ENCODE results near the gene EXOG. TPM values are rescaled to one million over a fixed set of nuclear protein-coding genes. Genes with fewer than 3 reads are reported as not detected.

Gene EXOG
- total RNA-seq, 1 experiment from 2014 or later = 12.5 TPM

DNA sequence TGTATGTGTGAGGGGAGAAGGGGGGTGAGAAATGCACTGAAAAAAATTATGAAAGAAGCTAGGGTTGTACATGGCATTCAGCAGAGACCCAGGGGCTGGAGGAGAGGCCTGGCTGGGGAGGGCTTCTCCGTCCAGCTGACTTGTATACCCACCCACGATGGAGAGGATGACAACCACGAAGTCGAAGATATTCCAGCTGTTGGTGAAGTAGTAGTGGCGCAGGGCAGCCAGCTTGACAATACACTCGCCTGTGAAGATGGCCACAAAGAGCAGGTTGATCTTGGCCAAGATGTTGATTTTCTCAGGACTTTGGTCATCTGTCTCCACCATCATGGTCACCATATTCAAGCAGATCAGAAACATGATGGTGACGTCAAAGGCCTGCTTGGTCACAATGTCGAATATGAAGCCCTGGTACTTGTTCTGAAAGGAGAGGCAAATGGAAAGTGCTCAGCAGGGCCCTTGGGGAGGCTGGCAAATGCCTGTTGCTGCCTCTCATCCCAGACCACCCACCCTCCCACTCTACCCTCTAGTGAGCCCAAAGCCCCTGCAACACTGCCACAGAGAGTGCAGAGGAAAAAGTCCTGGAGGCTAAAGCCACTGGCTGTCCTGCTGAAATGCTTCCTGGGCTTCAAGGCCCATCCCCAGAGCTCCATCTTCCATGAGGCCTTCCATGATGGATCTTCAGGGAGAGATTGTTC lies 58.1 kb downstream of the EXOG start:
- no peak overlapping the region for H3K4me3 ChIP-seq (ENCODE audit: low read depth in 2 of 2, low read length in 2 of 2)
- ATAC-seq (no peak), DNase-seq (ENCODE audit: low read depth, low spot score) (no peak)
- no peaks in the 10 kb centered on the region for H3K27me3 ChIP-seq (ENCODE audit: control insufficient read depth, insufficient read depth, low read length)
- BruUV-seq (replicated peaks) = no TSS peak
- H3K36me3 ChIP-seq (ENCODE audit: control insufficient read depth, insufficient read depth, low read length) = no peaks in the 10 kb centered on the region
- TF ChIP-seq, protein P1, sequence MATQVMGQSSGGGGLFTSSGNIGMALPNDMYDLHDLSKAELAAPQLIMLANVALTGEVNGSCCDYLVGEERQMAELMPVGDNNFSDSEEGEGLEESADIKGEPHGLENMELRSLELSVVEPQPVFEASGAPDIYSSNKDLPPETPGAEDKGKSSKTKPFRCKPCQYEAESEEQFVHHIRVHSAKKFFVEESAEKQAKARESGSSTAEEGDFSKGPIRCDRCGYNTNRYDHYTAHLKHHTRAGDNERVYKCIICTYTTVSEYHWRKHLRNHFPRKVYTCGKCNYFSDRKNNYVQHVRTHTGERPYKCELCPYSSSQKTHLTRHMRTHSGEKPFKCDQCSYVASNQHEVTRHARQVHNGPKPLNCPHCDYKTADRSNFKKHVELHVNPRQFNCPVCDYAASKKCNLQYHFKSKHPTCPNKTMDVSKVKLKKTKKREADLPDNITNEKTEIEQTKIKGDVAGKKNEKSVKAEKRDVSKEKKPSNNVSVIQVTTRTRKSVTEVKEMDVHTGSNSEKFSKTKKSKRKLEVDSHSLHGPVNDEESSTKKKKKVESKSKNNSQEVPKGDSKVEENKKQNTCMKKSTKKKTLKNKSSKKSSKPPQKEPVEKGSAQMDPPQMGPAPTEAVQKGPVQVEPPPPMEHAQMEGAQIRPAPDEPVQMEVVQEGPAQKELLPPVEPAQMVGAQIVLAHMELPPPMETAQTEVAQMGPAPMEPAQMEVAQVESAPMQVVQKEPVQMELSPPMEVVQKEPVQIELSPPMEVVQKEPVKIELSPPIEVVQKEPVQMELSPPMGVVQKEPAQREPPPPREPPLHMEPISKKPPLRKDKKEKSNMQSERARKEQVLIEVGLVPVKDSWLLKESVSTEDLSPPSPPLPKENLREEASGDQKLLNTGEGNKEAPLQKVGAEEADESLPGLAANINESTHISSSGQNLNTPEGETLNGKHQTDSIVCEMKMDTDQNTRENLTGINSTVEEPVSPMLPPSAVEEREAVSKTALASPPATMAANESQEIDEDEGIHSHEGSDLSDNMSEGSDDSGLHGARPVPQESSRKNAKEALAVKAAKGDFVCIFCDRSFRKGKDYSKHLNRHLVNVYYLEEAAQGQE (IDR thresholded peaks at IDR 0.05; ENCODE audit: insufficient read depth in 1 of 2, low read depth in 2 of 2, low read length in 1 of 2) = no peak
- TF ChIP-seq SIN3A (IDR thresholded peaks at IDR 0.05; ENCODE audit: borderline replicate concordance, insufficient read depth, low read depth, low read length) (no peak), TCF7L2 (IDR thresholded peaks at IDR 0.05; ENCODE audit: low read depth, low read length) (no peak), POLR2AphosphoS5 (IDR thresholded peaks at IDR 0.05; ENCODE audit: low read depth, low read length) (no peak)
- TF ChIP-seq, protein P2, sequence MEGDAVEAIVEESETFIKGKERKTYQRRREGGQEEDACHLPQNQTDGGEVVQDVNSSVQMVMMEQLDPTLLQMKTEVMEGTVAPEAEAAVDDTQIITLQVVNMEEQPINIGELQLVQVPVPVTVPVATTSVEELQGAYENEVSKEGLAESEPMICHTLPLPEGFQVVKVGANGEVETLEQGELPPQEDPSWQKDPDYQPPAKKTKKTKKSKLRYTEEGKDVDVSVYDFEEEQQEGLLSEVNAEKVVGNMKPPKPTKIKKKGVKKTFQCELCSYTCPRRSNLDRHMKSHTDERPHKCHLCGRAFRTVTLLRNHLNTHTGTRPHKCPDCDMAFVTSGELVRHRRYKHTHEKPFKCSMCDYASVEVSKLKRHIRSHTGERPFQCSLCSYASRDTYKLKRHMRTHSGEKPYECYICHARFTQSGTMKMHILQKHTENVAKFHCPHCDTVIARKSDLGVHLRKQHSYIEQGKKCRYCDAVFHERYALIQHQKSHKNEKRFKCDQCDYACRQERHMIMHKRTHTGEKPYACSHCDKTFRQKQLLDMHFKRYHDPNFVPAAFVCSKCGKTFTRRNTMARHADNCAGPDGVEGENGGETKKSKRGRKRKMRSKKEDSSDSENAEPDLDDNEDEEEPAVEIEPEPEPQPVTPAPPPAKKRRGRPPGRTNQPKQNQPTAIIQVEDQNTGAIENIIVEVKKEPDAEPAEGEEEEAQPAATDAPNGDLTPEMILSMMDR (IDR thresholded peaks at IDR 0.05) = no peak
- in situ Hi-C loops (cut with HindIII; ENCODE audit: low pct_unique_long_range_greater_than_20kb, low sequenced_read_pairs) = no loop called here
- intact Hi-C loops (cut with micrococcal nuclease; ENCODE audit: unreplicated experiment) = no loop called here
- no peaks in the 10 kb centered on the region for H3K4me1 ChIP-seq (ENCODE audit: control insufficient read depth, insufficient read depth, low read length)
- no peak overlapping the region for H3K27ac ChIP-seq (ENCODE audit: low read length)
- POLR2A ChIA-PET = no interaction called here
- no peaks in the 10 kb centered on the region for H3K9me3 ChIP-seq (ENCODE audit: control insufficient read depth, insufficient read depth, low read depth, low read length)
- CTCF ChIA-PET = no interaction called here

DNA sequence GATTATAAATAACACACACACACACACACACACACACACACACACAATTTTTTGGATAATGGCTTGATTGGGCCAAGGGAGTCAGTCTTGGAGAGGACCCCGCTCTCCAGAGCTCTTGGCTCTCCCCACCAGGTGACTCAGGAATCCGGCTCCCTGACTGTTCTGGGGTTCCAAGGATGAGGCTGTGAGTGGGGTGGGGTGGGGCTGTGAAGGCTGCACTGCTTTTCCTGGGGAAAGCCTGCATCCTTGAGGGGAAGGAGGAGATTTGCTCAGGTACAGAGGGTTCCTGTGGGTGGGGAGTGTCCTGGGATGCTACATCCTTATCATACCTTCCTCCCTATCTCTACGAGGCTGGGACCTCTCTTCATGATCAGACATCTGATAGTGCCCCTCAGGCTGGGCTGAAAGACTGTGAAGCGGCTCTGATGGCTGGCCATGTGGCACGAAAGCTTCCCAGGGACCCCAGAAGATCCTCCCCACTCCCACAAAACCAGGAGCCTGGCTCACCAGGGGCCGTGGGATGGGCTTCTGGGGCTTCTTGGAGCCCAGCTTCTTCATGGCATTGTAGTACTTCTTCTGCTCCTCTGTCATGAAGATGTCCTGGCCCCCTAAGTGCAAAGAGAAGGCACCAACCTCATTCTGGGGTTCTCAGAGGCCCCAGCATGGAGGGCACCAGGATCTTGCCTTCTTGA lies 59.2 kb downstream of the EXOG start:
- TF ChIP-seq SIN3A (IDR thresholded peaks at IDR 0.05; ENCODE audit: borderline replicate concordance, insufficient read depth, low read depth, low read length) = no peak
- TF ChIP-seq TCF7L2 (IDR thresholded peaks at IDR 0.05; ENCODE audit: low read depth, low read length) = no peak
- TF ChIP-seq, protein P1 (IDR thresholded peaks at IDR 0.05; ENCODE audit: insufficient read depth in 1 of 2, low read depth in 2 of 2, low read length in 1 of 2) = no peak
- TF ChIP-seq, protein P2 (IDR thresholded peaks at IDR 0.05) = no peak
- no peak for TF ChIP-seq POLR2AphosphoS5 (IDR thresholded peaks at IDR 0.05; ENCODE audit: low read depth, low read length)
- in situ Hi-C loops (cut with HindIII; ENCODE audit: low pct_unique_long_range_greater_than_20kb, low sequenced_read_pairs) (no loop called here), intact Hi-C loops (cut with micrococcal nuclease; ENCODE audit: unreplicated experiment) (no loop called here)
- BruUV-seq (replicated peaks) = no TSS peak
- no peak overlapping the region for H3K4me3 ChIP-seq (ENCODE audit: low read depth in 2 of 2, low read length in 2 of 2)
- ATAC-seq (no peak), DNase-seq (ENCODE audit: low read depth, low spot score) (no peak)
- no peaks in the 10 kb centered on the region for H3K9me3 ChIP-seq (ENCODE audit: control insufficient read depth, insufficient read depth, low read depth, low read length)
- ChIA-PET CTCF (no interaction called here), POLR2A (no interaction called here)
- H3K36me3 ChIP-seq (ENCODE audit: control insufficient read depth, insufficient read depth, low read length) = no peaks in the 10 kb centered on the region
- H3K27ac ChIP-seq (ENCODE audit: low read length) = no peak overlapping the region
- no peaks in the 10 kb centered on the region for H3K4me1 ChIP-seq (ENCODE audit: control insufficient read depth, insufficient read depth, low read length)
- no peaks in the 10 kb centered on the region for H3K27me3 ChIP-seq (ENCODE audit: control insufficient read depth, insufficient read depth, low read length)
